Brain microvascular endothelial cell (primary cell): ENCODE data around the gene YEATS4.

Experiments used
- DNase-seq: peaks from one replicate; pipeline ENCODE4 v3.0.0-alpha.2; 2020
- H3K27ac ChIP-seq: fragments of 250-450 bp; sonication (Bioruptor Pico); 2 replicates; pipeline ENCODE4 v1.5.1; 2020; ENCODE audit warnings: mild to moderate bottlenecking, moderate library complexity
- H3K27me3 ChIP-seq: fragments of 250-450 bp; sonication (Bioruptor Pico); replicated peaks from 2 replicates; pipeline ENCODE4 v1.5.1; 2020; ENCODE audit warnings: mild to moderate bottlenecking
- H3K36me3 ChIP-seq: fragments of 250-450 bp; sonication (Bioruptor Pico); replicated peaks from 2 replicates; pipeline ENCODE4 v1.5.1; 2020; ENCODE audit warnings: mild to moderate bottlenecking
- H3K4me3 ChIP-seq: 2 replicates; pipeline ENCODE4 v1.5.1; 2011; ENCODE audit warnings: low read depth, mild to moderate bottlenecking, control low read depth, low read length, moderate library complexity
- in situ Hi-C: cut with HindIII; loops from 2 replicates; pipeline ENCODE4 v1.10.0; 2017; ENCODE audit warnings: low sequenced_read_pairs, low pct_ligation_motif_present
- TF ChIP-seq, protein P1 (sequence below): IDR thresholded peaks from 2 replicates; pipeline ENCODE4 v1.5.1; 2011; ENCODE audit warnings: low read depth, mild to moderate bottlenecking, moderate library complexity, low read length, control low read depth, inconsistent platforms; ENCODE audit errors: missing control alignments

The YEATS4 gene

GRCh38 chr12:69401940-69402339, 42.4 kb downstream of the YEATS4 start:
- TF ChIP-seq, protein P1, sequence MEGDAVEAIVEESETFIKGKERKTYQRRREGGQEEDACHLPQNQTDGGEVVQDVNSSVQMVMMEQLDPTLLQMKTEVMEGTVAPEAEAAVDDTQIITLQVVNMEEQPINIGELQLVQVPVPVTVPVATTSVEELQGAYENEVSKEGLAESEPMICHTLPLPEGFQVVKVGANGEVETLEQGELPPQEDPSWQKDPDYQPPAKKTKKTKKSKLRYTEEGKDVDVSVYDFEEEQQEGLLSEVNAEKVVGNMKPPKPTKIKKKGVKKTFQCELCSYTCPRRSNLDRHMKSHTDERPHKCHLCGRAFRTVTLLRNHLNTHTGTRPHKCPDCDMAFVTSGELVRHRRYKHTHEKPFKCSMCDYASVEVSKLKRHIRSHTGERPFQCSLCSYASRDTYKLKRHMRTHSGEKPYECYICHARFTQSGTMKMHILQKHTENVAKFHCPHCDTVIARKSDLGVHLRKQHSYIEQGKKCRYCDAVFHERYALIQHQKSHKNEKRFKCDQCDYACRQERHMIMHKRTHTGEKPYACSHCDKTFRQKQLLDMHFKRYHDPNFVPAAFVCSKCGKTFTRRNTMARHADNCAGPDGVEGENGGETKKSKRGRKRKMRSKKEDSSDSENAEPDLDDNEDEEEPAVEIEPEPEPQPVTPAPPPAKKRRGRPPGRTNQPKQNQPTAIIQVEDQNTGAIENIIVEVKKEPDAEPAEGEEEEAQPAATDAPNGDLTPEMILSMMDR: no peak
- Histone ChIP-seq H3K27me3 (no peaks in the 10 kb centered on the region), H3K27ac (no peak overlapping the region), H3K4me3 (no peak overlapping the region), H3K36me3 (no peaks in the 10 kb centered on the region)
- in situ Hi-C loops: no loop called here
- no peak for DNase-seq

- TF ChIP-seq, protein P1: no peak
- H3K4me3 ChIP-seq: no peak overlapping the region
Measured at GRCh38 chr12:69404851-69405565, 45.5 kb downstream of the YEATS4 start.

GRCh38 chr12:69405566-69405865, 46.0 kb downstream of the YEATS4 start:
- Histone ChIP-seq H3K27ac (peak overlapping the region; percentile 97), H3K27me3 (no peaks in the 10 kb centered on the region), H3K4me3 (no peak overlapping the region), H3K36me3 (no peaks in the 10 kb centered on the region)
- TF ChIP-seq, protein P1: no peak
- peak; percentile 99 for DNase-seq
- in situ Hi-C loops: no loop called here

More at GRCh38 chr12:69404851-69405565, 45.5 kb downstream of the YEATS4 start:
- H3K27me3 ChIP-seq: no peaks in the 10 kb centered on the region
- H3K36me3 ChIP-seq: no peaks in the 10 kb centered on the region
- in situ Hi-C loops: no loop called here
- H3K27ac ChIP-seq: peak overlapping the region; percentile 97
- peak; percentile 38 for DNase-seq

GRCh38 chr12:69406217-69406616, 46.7 kb downstream of the YEATS4 start:
- DNase-seq: no peak
- TF ChIP-seq, protein P1: no peak
- Histone ChIP-seq H3K4me3 (no peak overlapping the region), H3K27ac (peak overlapping the region; percentile 97), H3K27me3 (no peaks in the 10 kb centered on the region), H3K36me3 (no peaks in the 10 kb centered on the region)
- in situ Hi-C loops: no loop called here

GRCh38 chr12:69410571-69410970, 51.0 kb downstream of the YEATS4 start:
- in situ Hi-C loops: no loop called here
- DNase-seq: no peak
- TF ChIP-seq, protein P1: no peak
- H3K27ac ChIP-seq: no peak overlapping the region
- H3K27me3 ChIP-seq: no peaks in the 10 kb centered on the region
- no peaks in the 10 kb centered on the region for H3K36me3 ChIP-seq
- no peak overlapping the region for H3K4me3 ChIP-seq

- Histone ChIP-seq H3K27me3 (no peaks in the 10 kb centered on the region), H3K36me3 (no peaks in the 10 kb centered on the region), H3K4me3 (no peak overlapping the region), H3K27ac (no peak overlapping the region)
- no peak for DNase-seq
- TF ChIP-seq, protein P1: no peak
- in situ Hi-C loops: no loop called here
Measured at GRCh38 chr12:69412655-69413054, 53.1 kb downstream of the YEATS4 start.
